Smooth muscle cell (in vitro differentiated cells): ENCODE data around the gene TF. TPM values are rescaled to one million over a fixed set of nuclear protein-coding genes. Genes with fewer than 3 reads are reported as not detected.

Experiments
- DNase-seq: peaks from one replicate; lab custom pipeline; 2025; ENCODE audit not compliant: unreplicated experiment; lab: John Stamatoyannopoulos, UW
- H2AFZ ChIP-seq: fragments of 200-600 bp; sonication (generic); 2 replicates; pipeline ENCODE4 v1.6.0; 2016; ENCODE audit warnings: antibody characterized with exemption, low read depth, mild to moderate bottlenecking
- H3F3A ChIP-seq: fragments of 200-600 bp; sonication (generic); 2 replicates; pipeline ENCODE4 v1.6.0; 2017; ENCODE audit warnings: antibody characterized with exemption, low read depth
- H3K27ac ChIP-seq: fragments of 200-600 bp; sonication (generic); 2 replicates; pipeline ENCODE4 v1.5.1; 2016; ENCODE audit warnings: low read depth, mild to moderate bottlenecking
- H3K27me3 ChIP-seq: fragments of 200-600 bp; sonication (generic); 2 replicates; pipeline ENCODE4 v1.6.1; 2016; ENCODE audit warnings: low read depth, mild to moderate bottlenecking
- H3K36me3 ChIP-seq: fragments of 200-600 bp; sonication (generic); 2 replicates; pipeline ENCODE4 v1.5.1; 2016; ENCODE audit warnings: low read depth
- H3K4me1 ChIP-seq: fragments of 200-600 bp; sonication (generic); 2 replicates; pipeline ENCODE4 v1.5.1; 2016; ENCODE audit warnings: low read depth
- H3K4me2 ChIP-seq: fragments of 200-600 bp; sonication (generic); 2 replicates; pipeline ENCODE4 v1.6.0; 2016; ENCODE audit warnings: mild to moderate bottlenecking
- H3K4me3 ChIP-seq: fragments of 200-600 bp; sonication (generic); 2 replicates; pipeline ENCODE4 v1.5.1; 2016; ENCODE audit warnings: mild to moderate bottlenecking
- H3K79me2 ChIP-seq: fragments of 200-600 bp; sonication (generic); 2 replicates; pipeline ENCODE4 v1.6.0; 2016; ENCODE audit warnings: low read depth, mild to moderate bottlenecking
- H3K9ac ChIP-seq: fragments of 200-600 bp; sonication (generic); 2 replicates; pipeline ENCODE4 v1.6.0; 2016; ENCODE audit warnings: low read depth
- H3K9me3 ChIP-seq: fragments of 200-600 bp; sonication (generic); replicated peaks from 2 replicates; pipeline ENCODE4 v1.5.1; 2016; ENCODE audit warnings: low read depth
- H4K20me1 ChIP-seq: fragments of 200-600 bp; sonication (generic); 2 replicates; pipeline ENCODE4 v1.6.0; 2016; ENCODE audit warnings: low read depth
- CTCF ChIP-seq: fragments of 200-600 bp; sonication (generic); IDR thresholded peaks from 2 replicates; pipeline ENCODE4 v1.5.1; 2017; ENCODE audit warnings: borderline replicate concordance, mild to moderate bottlenecking, antibody characterized with exemption; ENCODE audit not compliant: insufficient read depth, poor library complexity, severe bottlenecking
- WGBS: methylation state at CpG from one replicate; pipeline ENCODE4 v1.1.7; 2016; ENCODE audit warnings: low lambda C conversion rate; 5-methylcytosine and 5-hydroxymethylcytosine counted together
- polyA plus RNA-seq: library from polyadenylated mRNA; unstranded; fragments of >200 nt; fragmentation: Nextera tagmentation; extraction: Ambion mirVana; gene quantifications from 2 replicates; pipeline ENCODE4 v1.2.1, GENCODE V29; 2016
- total RNA-seq: library from RNA; depleted of rRNA; stranded (reverse); fragments of >200 nt; gene quantifications from 2 replicates; pipeline ENCODE4 v1.2.3, GENCODE V29; 2014

TF gene
- total and polyA plus RNA-seq, 2 experiments from 2014 or later = 1.0 to 1.6 TPM

DNA sequence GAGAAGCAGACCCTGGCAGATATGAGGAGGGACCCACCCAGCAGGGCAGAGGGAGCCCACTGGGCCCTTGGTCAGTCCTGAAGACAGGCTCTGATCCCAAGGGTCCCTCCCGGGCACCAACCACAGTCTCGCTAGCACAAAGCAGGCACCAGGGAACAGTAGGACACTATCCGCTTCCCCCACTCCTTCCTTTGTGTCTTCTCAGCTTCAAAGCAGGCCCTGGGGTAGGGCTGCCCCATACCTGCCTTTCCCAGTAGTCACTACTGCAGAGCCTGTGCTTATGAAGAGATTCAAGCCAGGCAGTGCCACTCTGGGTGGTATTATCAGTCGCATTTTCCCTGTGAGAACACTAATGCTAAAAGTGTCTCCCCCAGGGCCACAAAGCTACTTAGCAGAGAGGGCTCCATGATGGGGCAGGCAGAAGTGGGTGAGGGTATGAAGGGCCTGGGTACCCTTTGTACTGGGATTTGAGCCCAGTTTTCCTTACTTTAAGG lies 92.2 kb downstream of the TF start:
- Histone ChIP-seq H3K4me3 (no peak overlapping the region), H3K36me3 (no peaks in the 10 kb centered on the region), H3K27me3 (no peaks in the 10 kb centered on the region), H3K9me3 (no peaks in the 10 kb centered on the region), H3F3A (no peaks in the 10 kb centered on the region), H3K4me1 (no peaks in the 10 kb centered on the region), H4K20me1 (no peaks in the 10 kb centered on the region), H2AFZ (no peak overlapping the region), H3K27ac (no peak overlapping the region), H3K9ac (no peak overlapping the region), H3K4me2 (no peak overlapping the region), H3K79me2 (no peaks in the 10 kb centered on the region)
- TF ChIP-seq CTCF = no peak
- 94% methylated on average over 4 of the region's 4 CpGs for WGBS
- DNase-seq = no peak

DNA sequence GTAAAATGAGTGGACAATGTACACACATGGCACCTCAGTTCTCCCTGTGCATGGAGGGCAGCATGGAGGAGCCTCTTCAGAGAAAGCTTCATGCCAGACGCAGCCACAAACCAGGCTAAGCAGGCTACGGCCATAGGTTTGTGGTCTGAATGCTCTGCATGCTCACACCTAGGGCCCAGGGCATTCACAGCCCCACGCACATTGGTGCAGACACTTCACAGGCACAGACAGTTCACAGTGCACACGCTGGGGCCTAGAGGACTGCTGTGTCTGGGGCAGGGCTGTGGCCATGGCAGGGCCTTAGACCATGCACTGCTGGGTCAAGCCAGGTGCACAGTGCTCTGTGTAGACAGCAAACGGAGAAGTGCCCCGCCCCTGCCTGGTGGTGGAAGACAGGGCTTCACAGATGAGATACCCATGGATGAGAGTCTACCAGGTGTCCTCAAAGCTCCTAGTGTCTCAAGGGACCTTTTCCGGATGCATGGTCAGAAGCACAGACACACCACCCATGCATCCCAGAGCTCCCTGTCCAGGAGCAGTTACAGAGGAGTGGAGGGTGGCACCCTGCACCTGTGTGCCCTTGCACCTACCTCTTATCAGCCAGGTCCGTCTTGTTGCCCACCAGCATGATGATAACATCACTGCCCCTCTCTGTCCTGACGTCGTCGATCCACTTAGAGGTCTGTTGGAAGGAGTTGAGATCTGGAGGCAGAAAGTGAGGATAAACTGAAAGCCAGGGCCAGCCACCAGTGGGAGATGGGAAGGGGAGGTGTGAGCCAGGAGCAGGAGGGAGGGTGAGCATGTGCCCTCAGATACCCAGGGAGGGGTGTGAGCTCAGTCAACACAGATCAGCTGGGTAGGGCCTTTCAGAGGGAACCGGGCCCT lies 93.0 kb downstream of the TF start:
- no peak for DNase-seq
- Histone ChIP-seq H2AFZ (no peak overlapping the region), H3K79me2 (no peaks in the 10 kb centered on the region), H3K4me1 (no peaks in the 10 kb centered on the region), H3K4me3 (no peak overlapping the region), H3K9ac (no peak overlapping the region), H3K9me3 (no peaks in the 10 kb centered on the region), H3K4me2 (no peak overlapping the region), H3K36me3 (no peaks in the 10 kb centered on the region), H3K27me3 (no peaks in the 10 kb centered on the region), H3F3A (no peaks in the 10 kb centered on the region), H4K20me1 (no peaks in the 10 kb centered on the region), H3K27ac (no peak overlapping the region)
- 95% methylated on average over 12 of the region's 12 CpGs for WGBS
- no peak for TF ChIP-seq CTCF

DNA sequence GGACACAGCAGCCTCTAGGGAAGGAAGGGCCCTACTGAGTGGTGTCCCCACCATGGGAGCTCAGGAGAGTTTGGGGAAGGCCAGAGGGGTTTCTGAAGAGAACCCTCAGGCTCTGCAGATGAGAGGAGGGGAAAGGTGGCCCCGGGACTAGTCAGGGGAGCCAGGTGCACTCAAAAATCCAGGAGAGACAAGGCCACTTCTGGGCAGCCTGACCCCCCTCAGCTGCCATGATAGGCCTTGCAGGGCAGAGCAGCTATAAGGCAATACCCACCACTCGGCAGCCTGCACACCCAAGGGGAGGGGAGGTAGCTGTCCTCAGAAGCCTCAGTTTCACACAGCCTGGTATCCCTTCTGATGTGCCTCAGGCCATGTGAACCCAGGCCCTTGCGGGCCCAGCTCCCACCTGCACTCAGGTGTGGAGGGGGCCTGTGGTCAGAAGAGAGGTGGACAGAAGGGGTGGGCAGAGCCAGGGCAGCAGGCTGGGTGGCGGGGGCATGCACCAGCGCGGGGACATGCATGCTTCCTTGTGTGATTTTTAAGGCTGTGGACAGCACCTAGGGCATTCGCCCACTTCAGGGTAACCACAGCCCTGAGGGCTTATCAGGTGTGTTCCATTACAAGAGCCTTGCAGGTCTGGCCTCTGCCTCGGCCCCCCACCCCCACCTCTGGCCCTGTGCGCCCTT lies 94.0 kb downstream of the TF start:
- Histone ChIP-seq H3K9me3 (no peaks in the 10 kb centered on the region), H3F3A (no peaks in the 10 kb centered on the region), H4K20me1 (no peaks in the 10 kb centered on the region), H2AFZ (no peak overlapping the region), H3K4me1 (no peaks in the 10 kb centered on the region), H3K79me2 (no peaks in the 10 kb centered on the region), H3K4me3 (no peak overlapping the region), H3K27ac (no peak overlapping the region), H3K36me3 (no peaks in the 10 kb centered on the region), H3K4me2 (no peak overlapping the region), H3K9ac (no peak overlapping the region), H3K27me3 (no peaks in the 10 kb centered on the region)
- DNase-seq = no peak
- TF ChIP-seq CTCF = no peak
- WGBS = 88% methylated on average over 9 of the region's 9 CpGs
